HepG2 (cell line): Measurements from ENCODE around the gene CDK2. TPM values are rescaled to one million over a fixed set of nuclear protein-coding genes. Genes with fewer than 3 reads are reported as not detected.

ENCODE experiments used
- ATAC-seq: fragments of 200-7000 bp; cut with Tn5 transposase; 3 replicates; pipeline ENCODE4 v1.9.1; 2020; ENCODE audit warnings: mild to moderate bottlenecking, moderate library complexity
- BruUV-seq: library from RNA; stranded (reverse); fragments of 400-500 nt; replicated peaks from 2 replicates; lab custom pipeline; 2021; lab: Mats Ljungman, UMichigan
- CTCF ChIA-PET: fragments of 300-600 bp; formaldehyde crosslinking; extraction: SDS; loops from one replicate; lab custom pipeline; 2021; ENCODE audit warnings: low total read pairs, inconsistent platforms, low intra/inter-chr PET ratio; lab: Yijun Ruan, JAX
- POLR2A ChIA-PET: fragments of 350-600 bp; sonication (Branson Sonifier 250); formaldehyde crosslinking; loops from one replicate; lab custom pipeline; 2020; ENCODE audit warnings: antibody characterized with exemption, inconsistent platforms; lab: Yijun Ruan, JAX
- DNase-seq: peaks from one replicate; pipeline ENCODE4 v3.0.0-alpha.2; 2015; ENCODE audit warnings: low spot score
- FAIRE-seq: peaks from 3 replicates; lab custom pipeline; 2011; peaks lifted over from hg19 to GRCh38; lab: Jason Lieb, UNC
- H2AFZ ChIP-seq: one replicate; pipeline ENCODE4 v1.6.1; 2011; ENCODE audit warnings: low read length, inconsistent platforms
- H3K27ac ChIP-seq: fragments of 300-600 bp; 3 replicates; pipeline ENCODE4 v1.8.0; 2011; ENCODE audit warnings: mixed run types, mild to moderate bottlenecking, mixed read lengths, low read length, inconsistent platforms; ENCODE audit not compliant: insufficient read depth; ENCODE audit errors: extremely low read length
- H3K27me3 ChIP-seq, 2 experiments: fragments of 200-600 bp in 1 of 2; 2 replicates in 1 of 2; 3 replicates in 1 of 2; pipeline versions ENCODE4 v1.6.0 to v1.8.0; 2011; ENCODE audit warnings: low read length in 2 of 2, mild to moderate bottlenecking in 2 of 2, moderate library complexity in 2 of 2, inconsistent platforms in 1 of 2; ENCODE audit not compliant: insufficient read depth in 2 of 2, control insufficient read depth in 1 of 2
- H3K36me3 ChIP-seq, 2 experiments: fragments of 200-600 bp in 1 of 2; replicated peaks in 1 of 2; 2 replicates in 1 of 2; 3 replicates in 1 of 2; pipeline versions ENCODE4 v1.5.1 to v1.8.0; 2011; ENCODE audit warnings: low read length in 2 of 2, inconsistent platforms in 1 of 2; ENCODE audit not compliant: insufficient read depth in 2 of 2, control insufficient read depth in 1 of 2
- H3K4me1 ChIP-seq: 2 replicates; pipeline ENCODE4 v1.5.1; 2012; ENCODE audit warnings: low read length, inconsistent platforms; ENCODE audit not compliant: insufficient read depth
- H3K4me2 ChIP-seq: 2 replicates; pipeline ENCODE4 v1.6.0; 2011; ENCODE audit warnings: low read depth, low read length, inconsistent platforms
- H3K4me3 ChIP-seq, 3 experiments: fragments of 200-600 bp in 1 of 3; sonication (generic), shearing (Covaris generic) in 1 of 3; replicated peaks in 1 of 3; 2 replicates each; pipeline ENCODE4 v1.5.1; 2011 to 2016; ENCODE audit warnings: low read length in 3 of 3, inconsistent platforms in 2 of 3, low read depth in 2 of 3, mild to moderate bottlenecking in 2 of 3, control low read depth in 1 of 3, mixed read lengths in 1 of 3; ENCODE audit not compliant: insufficient read depth in 1 of 3
- H3K79me2 ChIP-seq: one replicate; pipeline ENCODE4 v1.6.1; 2011; ENCODE audit warnings: low read length, inconsistent platforms; ENCODE audit not compliant: insufficient read depth
- H3K9ac ChIP-seq: 2 replicates; pipeline ENCODE4 v1.6.0; 2011; ENCODE audit warnings: mild to moderate bottlenecking, low read depth, low read length, inconsistent platforms; ENCODE audit not compliant: insufficient read depth
- H3K9me3 ChIP-seq: 2 replicates; pipeline ENCODE4 v1.5.1; 2012; ENCODE audit warnings: mild to moderate bottlenecking, low read length
- H4K20me1 ChIP-seq: 2 replicates; pipeline ENCODE4 v1.6.0; 2011; ENCODE audit warnings: inconsistent platforms, mild to moderate bottlenecking, low read length, moderate library complexity; ENCODE audit not compliant: insufficient read depth
- CCAR2 ChIP-seq: fragments of 200-400 bp; formaldehyde crosslinking; optimal IDR thresholded peaks from 2 replicates; pipeline ENCODE3; 2018; ENCODE audit warnings: low read depth, mild to moderate bottlenecking, low read length, moderate library complexity
- DBP ChIP-seq: sonication (generic); formaldehyde crosslinking; IDR thresholded peaks from 2 replicates; pipeline ENCODE4 v1.4.0; 2020; ENCODE audit warnings: missing genetic modification reagents; ENCODE audit errors: not compliant biosample characterization
- GABPA ChIP-seq, 2 experiments: IDR thresholded peaks; 2 replicates each; pipeline ENCODE4 v1.6.1; 2011 to 2016; ENCODE audit warnings: low read depth in 2 of 2, low read length in 1 of 2, missing biosample characterization in 1 of 2, missing genetic modification characterization in 1 of 2
- MXI1 ChIP-seq: IDR thresholded peaks from 3 replicates; pipeline ENCODE4 v1.6.1; 2012; ENCODE audit warnings: low read depth, low read length, inconsistent platforms, borderline replicate concordance
- NCOR1 ChIP-seq: fragments of 200-600 bp; sonication (generic); IDR thresholded peaks from 2 replicates; pipeline ENCODE4 v1.7.0; 2017; ENCODE audit warnings: antibody characterized with exemption, low read length, borderline replicate concordance
- PCBP2 ChIP-seq: fragments of 200-400 bp; formaldehyde crosslinking; optimal IDR thresholded peaks from 2 replicates; pipeline ENCODE3; 2018; ENCODE audit warnings: low read length, low read depth; ENCODE audit not compliant: poor library complexity, severe bottlenecking
- POLR2AphosphoS5 ChIP-seq: IDR thresholded peaks from 2 replicates; pipeline ENCODE4 v1.6.1; 2012; ENCODE audit warnings: low read depth, low read length
- ZFP82 ChIP-seq: sonication (generic); formaldehyde crosslinking; IDR thresholded peaks from 2 replicates; pipeline ENCODE4 v1.5.1; 2020; ENCODE audit warnings: mild to moderate bottlenecking, missing genetic modification reagents, borderline replicate concordance
- ZNF7 ChIP-seq: IDR thresholded peaks from 2 replicates; pipeline ENCODE4 v1.6.1; 2016; ENCODE audit warnings: missing biosample characterization, missing genetic modification reagents
- WGBS: methylation state at CpG from one replicate; pipeline ENCODE4 v1.1.6; 2017; ENCODE audit warnings: low lambda C conversion rate; 5-methylcytosine and 5-hydroxymethylcytosine counted together
- in situ Hi-C: cut with HindIII; loops from 2 replicates; pipeline ENCODE4 v1.10.0; 2017; ENCODE audit warnings: low pct_unique_long_range_greater_than_20kb; ENCODE audit not compliant: extremely low pct_ligation_motif_present
- intact Hi-C: fragments of 100-400 bp; cut with micrococcal nuclease; formaldehyde crosslinking; loops from one replicate; pipeline ENCODE4 v1.10.0; 2022; ENCODE audit not compliant: unreplicated experiment
- polyA plus RNA-seq, 8 experiments: library from polyadenylated mRNA; depleted of rRNA in 3 of 8; stranded (reverse) in 7 of 8; unstranded in 1 of 8; fragments of >200 nt; fragmentation: Illumina TruSeq in 4 of 8; extraction: Trizol in 4 of 8; gene quantifications; 2 replicates each; pipeline versions ENCODE4 v1.2.1 to v1.2.3, GENCODE V29; 2011 to 2016; ENCODE audit warnings: low read depth in 4 of 8, missing spikeins in 1 of 8, mixed read lengths in 1 of 8; ENCODE audit not compliant: insufficient read depth in 1 of 8
- total RNA-seq, 5 experiments: library from RNA; depleted of rRNA; stranded (reverse); fragments of >200 nt; fragmentation: Illumina TruSeq; extraction: Trizol; gene quantifications; 2 replicates each; pipeline ENCODE4 v1.2.3, GENCODE V29; 2016; ENCODE audit warnings: low read depth in 1 of 5
- TF ChIP-seq, protein P1 (sequence below): sonication (generic); formaldehyde crosslinking; IDR thresholded peaks from 2 replicates; pipeline ENCODE4 v1.4.0; 2020; ENCODE audit warnings: missing genetic modification reagents, borderline replicate concordance
- TF ChIP-seq, protein P2 (sequence below): sonication (generic); formaldehyde crosslinking; conservative IDR thresholded peaks from 2 replicates; pipeline ENCODE4 v1.4.0; 2020; ENCODE audit warnings: missing genetic modification reagents

The CDK2 gene
- total and polyA plus RNA-seq, 2 of the 13 experiments (the other 11 are each of a cell fraction or from before 2014, with no cell fraction given) = 47.5 to 52.6 TPM

DNA sequence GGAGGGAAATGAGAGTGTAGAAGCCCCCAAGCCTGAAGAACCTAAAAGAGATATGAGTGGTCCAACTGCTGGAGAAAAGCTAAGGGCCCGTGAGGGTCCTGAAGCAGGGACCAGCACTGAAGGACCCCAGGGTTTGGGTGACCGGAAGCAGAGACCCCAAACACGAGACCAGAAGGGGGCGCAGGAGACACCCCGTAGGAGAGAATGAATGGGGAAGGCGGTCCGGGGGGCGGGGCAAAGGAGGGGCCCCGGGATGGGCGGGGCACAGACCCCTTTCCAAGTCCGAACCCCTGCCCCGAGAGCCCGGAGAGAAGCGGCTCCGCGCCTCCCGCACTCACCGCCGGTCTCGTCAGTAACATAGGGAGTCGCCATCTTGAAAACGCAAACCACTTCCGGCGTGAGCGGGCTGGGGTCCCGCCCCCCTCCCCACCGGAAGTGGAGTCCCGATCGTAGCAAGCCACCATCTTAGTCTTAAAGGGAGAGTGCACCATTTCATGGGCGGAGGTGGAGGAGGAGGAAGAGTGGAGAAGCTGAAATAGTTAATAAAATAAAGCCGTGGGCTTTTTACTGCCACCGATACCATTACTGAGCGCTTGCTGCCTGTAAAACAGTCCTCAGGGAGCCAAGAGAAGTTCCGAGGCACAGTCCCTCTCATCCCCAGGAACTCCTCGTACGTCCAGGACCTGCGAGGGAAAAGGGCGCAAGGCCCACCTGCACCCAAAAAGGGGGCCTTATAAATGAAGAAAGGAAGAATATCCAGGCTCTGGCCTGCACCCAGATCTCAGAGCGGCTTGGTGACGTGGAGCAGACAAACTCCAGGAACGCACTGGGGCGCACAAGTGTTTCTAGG, 39.7 kb upstream of the CDK2 start:
- peak; percentile 23 for FAIRE-seq
- Histone ChIP-seq H4K20me1 (peaks cover 12% of the 10 kb centered on the region), H3K9ac (peak overlapping the region; percentile 96), H3K36me3 (peaks cover 0 to 5% of the 10 kb centered on the region in 2 experiments; a peak in 3 of 5 replicates), H3K27ac (peak overlapping the region; percentile 96), H3K27me3 (no peaks in the 10 kb centered on the region; a peak in 1 of 5 replicates), H3K4me1 (peaks cover 58% of the 10 kb centered on the region), H2AFZ (no peak overlapping the region), H3K4me3 (peak overlapping the region; percentile 72 to 90 (median 89)), H3K9me3 (no peaks in the 10 kb centered on the region), H3K79me2 (peaks cover 53% of the 10 kb centered on the region), H3K4me2 (peak overlapping the region; percentile 97)
- ChIA-PET CTCF (interaction anchor here (1.9 kb wide), 1 partner anchor 13 kb away, joined by 8 read pairs; no protein-coding TSS in a partner anchor), POLR2A (interaction anchor here (0.5 to 10.5 kb wide), 20 partner anchors 8 to 206 kb away, joined by 3 to 108 read pairs (median 4); partner anchors contain the start of genes DNAJC14, ORMDL2, RAB5B and RDH5)
- WGBS = under 1% methylated on average over 23 of the region's 42 CpGs
- no TSS peak for BruUV-seq
- peak; percentile 73 for ATAC-seq
- DNase-seq = peak; percentile 90
- intact Hi-C loops (loop anchor here (1.0 kb wide), 2 partner anchors 98 to 110 kb away; partner anchors contain the start of genes DNAJC14 and SARNP), in situ Hi-C loops (loop anchor here (5.0 kb wide), 1 partner anchor 95 kb away; no protein-coding TSS in a partner anchor)
- no peak for TF ChIP-seq ZNF7 (CRISPR knock-in tag)
- TF ChIP-seq MXI1 = peak; percentile 23; the same call in 1 of the 3 replicates
- TF ChIP-seq, protein P1, sequence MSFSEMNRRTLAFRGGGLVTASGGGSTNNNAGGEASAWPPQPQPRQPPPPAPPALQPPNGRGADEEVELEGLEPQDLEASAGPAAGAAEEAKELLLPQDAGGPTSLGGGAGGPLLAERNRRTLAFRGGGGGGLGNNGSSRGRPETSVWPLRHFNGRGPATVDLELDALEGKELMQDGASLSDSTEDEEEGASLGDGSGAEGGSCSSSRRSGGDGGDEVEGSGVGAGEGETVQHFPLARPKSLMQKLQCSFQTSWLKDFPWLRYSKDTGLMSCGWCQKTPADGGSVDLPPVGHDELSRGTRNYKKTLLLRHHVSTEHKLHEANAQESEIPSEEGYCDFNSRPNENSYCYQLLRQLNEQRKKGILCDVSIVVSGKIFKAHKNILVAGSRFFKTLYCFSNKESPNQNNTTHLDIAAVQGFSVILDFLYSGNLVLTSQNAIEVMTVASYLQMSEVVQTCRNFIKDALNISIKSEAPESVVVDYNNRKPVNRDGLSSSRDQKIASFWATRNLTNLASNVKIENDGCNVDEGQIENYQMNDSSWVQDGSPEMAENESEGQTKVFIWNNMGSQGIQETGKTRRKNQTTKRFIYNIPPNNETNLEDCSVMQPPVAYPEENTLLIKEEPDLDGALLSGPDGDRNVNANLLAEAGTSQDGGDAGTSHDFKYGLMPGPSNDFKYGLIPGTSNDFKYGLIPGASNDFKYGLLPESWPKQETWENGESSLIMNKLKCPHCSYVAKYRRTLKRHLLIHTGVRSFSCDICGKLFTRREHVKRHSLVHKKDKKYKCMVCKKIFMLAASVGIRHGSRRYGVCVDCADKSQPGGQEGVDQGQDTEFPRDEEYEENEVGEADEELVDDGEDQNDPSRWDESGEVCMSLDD (CRISPR knock-in tag) = peak; percentile 33; the same call in 1 of the 2 replicates
- no peak for TF ChIP-seq PCBP2
- TF ChIP-seq POLR2AphosphoS5 = peak; percentile 70
- TF ChIP-seq GABPA (IDR thresholded peaks at IDR 0.05; ENCODE audit: low read depth, low read length) = peak; percentile 83
- TF ChIP-seq GABPA (CRISPR knock-in tag; IDR thresholded peaks at IDR 0.05; ENCODE audit: low read depth) = peak; percentile 96
- no peak for TF ChIP-seq CCAR2
- peak; percentile 30; the same call in 1 of the 2 replicates for TF ChIP-seq NCOR1
- TF ChIP-seq DBP (CRISPR knock-in tag) = no peak
- TF ChIP-seq, protein P2, sequence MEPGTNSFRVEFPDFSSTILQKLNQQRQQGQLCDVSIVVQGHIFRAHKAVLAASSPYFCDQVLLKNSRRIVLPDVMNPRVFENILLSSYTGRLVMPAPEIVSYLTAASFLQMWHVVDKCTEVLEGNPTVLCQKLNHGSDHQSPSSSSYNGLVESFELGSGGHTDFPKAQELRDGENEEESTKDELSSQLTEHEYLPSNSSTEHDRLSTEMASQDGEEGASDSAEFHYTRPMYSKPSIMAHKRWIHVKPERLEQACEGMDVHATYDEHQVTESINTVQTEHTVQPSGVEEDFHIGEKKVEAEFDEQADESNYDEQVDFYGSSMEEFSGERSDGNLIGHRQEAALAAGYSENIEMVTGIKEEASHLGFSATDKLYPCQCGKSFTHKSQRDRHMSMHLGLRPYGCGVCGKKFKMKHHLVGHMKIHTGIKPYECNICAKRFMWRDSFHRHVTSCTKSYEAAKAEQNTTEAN = no peak
- peak; percentile 83; the same call in 1 of the 2 replicates for TF ChIP-seq ZFP82 (CRISPR knock-in tag)
